IMR-90 (cell line): Measurements from ENCODE around the gene APMAP. TPM values are rescaled to one million over a fixed set of nuclear protein-coding genes. Genes with fewer than 3 reads are reported as not detected.

Experiments
- ATAC-seq: fragments of 200-7000 bp; cut with Tn5 transposase; 2 replicates; pipeline ENCODE4 v1.9.1; 2020; ENCODE audit warnings: low read depth, mild to moderate bottlenecking, moderate library complexity
- BruUV-seq: library from RNA; stranded (reverse); fragments of 400-500 nt; replicated peaks from 2 replicates; lab custom pipeline; 2021; lab: Mats Ljungman, UMichigan
- CTCF ChIA-PET: fragments of 300-600 bp; formaldehyde crosslinking; extraction: SDS; loops from one replicate; lab custom pipeline; 2021; ENCODE audit warnings: antibody characterized with exemption; lab: Yijun Ruan, JAX
- POLR2A ChIA-PET: fragments of 300-600 bp; sonication (Branson Sonifier 250); formaldehyde crosslinking; loops from one replicate; lab custom pipeline; 2022; ENCODE audit warnings: antibody characterized with exemption; ENCODE audit not compliant: unreplicated experiment; lab: Charles Lee
- DNase-seq: peaks from one replicate; pipeline ENCODE4 v3.0.0; 2013
- H2AFZ ChIP-seq: replicated peaks from 2 replicates; pipeline ENCODE3; 2013; ENCODE audit warnings: low read length, mild to moderate bottlenecking; ENCODE audit not compliant: poor library complexity
- H2AK5ac ChIP-seq: 2 replicates; pipeline ENCODE4 v1.6.1; 2013; ENCODE audit warnings: low read depth, low read length, inconsistent platforms
- H2AK9ac ChIP-seq: replicated peaks from 2 replicates; pipeline ENCODE3; 2013; ENCODE audit warnings: mild to moderate bottlenecking, low read depth, low read length, moderate library complexity; ENCODE audit not compliant: poor library complexity
- H2BK120ac ChIP-seq: 2 replicates; pipeline ENCODE4 v1.6.1; 2013; ENCODE audit warnings: low read depth, low read length, inconsistent platforms
- H2BK15ac ChIP-seq: 3 replicates; pipeline ENCODE4 v1.6.1; 2013; ENCODE audit warnings: low read depth, low read length, inconsistent platforms
- H2BK20ac ChIP-seq: 2 replicates; pipeline ENCODE4 v1.6.1; 2013; ENCODE audit warnings: low read depth, mild to moderate bottlenecking, inconsistent platforms, low read length, moderate library complexity
- H2BK5ac ChIP-seq: 2 replicates; pipeline ENCODE4 v1.6.1; 2013; ENCODE audit warnings: mild to moderate bottlenecking, low read depth, low read length, inconsistent platforms; ENCODE audit not compliant: poor library complexity, severe bottlenecking
- H3K14ac ChIP-seq: replicated peaks from 2 replicates; pipeline ENCODE4 v1.6.1; 2013; ENCODE audit warnings: low read depth, low read length, inconsistent platforms
- H3K18ac ChIP-seq: 2 replicates; pipeline ENCODE4 v1.6.1; 2013; ENCODE audit warnings: low read depth, low read length, control low read depth
- H3K23ac ChIP-seq: 2 replicates; pipeline ENCODE4 v1.6.1; 2013; ENCODE audit warnings: low read depth, low read length, inconsistent platforms
- H3K27ac ChIP-seq: 2 replicates; pipeline ENCODE4 v1.5.1; 2013; ENCODE audit warnings: mild to moderate bottlenecking, control low read depth, low read length; ENCODE audit not compliant: insufficient read depth
- H3K27me3 ChIP-seq: 2 replicates; pipeline ENCODE4 v1.6.1; 2013; ENCODE audit warnings: low read length; ENCODE audit not compliant: control insufficient read depth, insufficient read depth
- H3K36me3 ChIP-seq: 2 replicates; pipeline ENCODE4 v1.6.1; 2013; ENCODE audit warnings: low read length, mixed read lengths; ENCODE audit not compliant: control insufficient read depth, insufficient read depth
- H3K4ac ChIP-seq: 2 replicates; pipeline ENCODE4 v1.6.1; 2013; ENCODE audit warnings: low read depth, low read length, inconsistent platforms
- H3K4me1 ChIP-seq: 2 replicates; pipeline ENCODE4 v1.6.1; 2013; ENCODE audit warnings: low read length, mixed read lengths; ENCODE audit not compliant: control insufficient read depth, insufficient read depth
- H3K4me2 ChIP-seq: 2 replicates; pipeline ENCODE4 v1.6.1; 2013; ENCODE audit warnings: low read depth, mild to moderate bottlenecking, control low read depth, low read length, moderate library complexity
- H3K4me3 ChIP-seq: 2 replicates; pipeline ENCODE4 v1.5.1; 2013; ENCODE audit warnings: low read depth, mild to moderate bottlenecking, control low read depth, low read length, moderate library complexity; ENCODE audit not compliant: insufficient read depth
- H3K56ac ChIP-seq: 2 replicates; pipeline ENCODE4 v1.6.1; 2013; ENCODE audit warnings: low read length, inconsistent platforms; ENCODE audit not compliant: insufficient read depth; ENCODE audit errors: extremely low read depth
- H3K79me1 ChIP-seq, 2 experiments: 2 replicates each; pipeline ENCODE4 v1.6.1; 2013; ENCODE audit warnings: low read length in 2 of 2, inconsistent platforms in 1 of 2, low read depth in 1 of 2
- H3K9ac ChIP-seq: 2 replicates; pipeline ENCODE4 v1.6.1; 2013; ENCODE audit warnings: low read depth, low read length, control low read depth
- H3K9me1 ChIP-seq: 2 replicates; pipeline ENCODE4 v1.6.1; 2013; ENCODE audit warnings: low read length, inconsistent platforms; ENCODE audit not compliant: insufficient read depth
- H3K9me3 ChIP-seq: 2 replicates; pipeline ENCODE4 v1.6.1; 2013; ENCODE audit warnings: low read length; ENCODE audit not compliant: control insufficient read depth, insufficient read depth
- H4K20me1 ChIP-seq: 2 replicates; pipeline ENCODE4 v1.6.1; 2013; ENCODE audit warnings: low read length, inconsistent platforms; ENCODE audit not compliant: insufficient read depth
- H4K5ac ChIP-seq: 2 replicates; pipeline ENCODE4 v1.6.1; 2013; ENCODE audit warnings: mild to moderate bottlenecking, low read depth, low read length, control low read depth
- H4K8ac ChIP-seq, 2 experiments: 2 replicates each; pipeline ENCODE4 v1.6.1; 2013; ENCODE audit warnings: low read depth in 2 of 2, low read length in 2 of 2, control low read depth in 1 of 2, inconsistent platforms in 1 of 2
- H4K91ac ChIP-seq: 2 replicates; pipeline ENCODE4 v1.6.1; 2013; ENCODE audit warnings: low read depth, low read length, inconsistent platforms; ENCODE audit not compliant: insufficient read depth
- CHD1 ChIP-seq: IDR thresholded peaks from 2 replicates; pipeline ENCODE4 v1.6.1; 2012; ENCODE audit warnings: low read depth, low read length, improper control_type of control experiment
- ELK1 ChIP-seq: fragments of 150-350 bp; IDR thresholded peaks from 2 replicates; pipeline ENCODE4 v1.6.1; 2016; ENCODE audit warnings: low read depth, mild to moderate bottlenecking, low read length, moderate library complexity, borderline replicate concordance
- FOS ChIP-seq: fragments of 150-350 bp; IDR thresholded peaks from 2 replicates; pipeline ENCODE4 v1.6.1; 2016; ENCODE audit warnings: low read depth, low read length
- MAZ ChIP-seq: IDR thresholded peaks from 2 replicates; pipeline ENCODE4 v1.6.1; 2012; ENCODE audit warnings: low read depth, mild to moderate bottlenecking, low read length, improper control_type of control experiment, moderate library complexity, borderline replicate concordance
- MXI1 ChIP-seq: IDR thresholded peaks from 2 replicates; pipeline ENCODE4 v1.6.1; 2012; ENCODE audit warnings: low read depth, mild to moderate bottlenecking, low read length, moderate library complexity, borderline replicate concordance
- RAD21 ChIP-seq: IDR thresholded peaks from 2 replicates; pipeline ENCODE4 v1.6.1; 2012; ENCODE audit warnings: low read length, improper control_type of control experiment
- RCOR1 ChIP-seq: IDR thresholded peaks from 2 replicates; pipeline ENCODE4 v1.6.1; 2012; ENCODE audit warnings: mild to moderate bottlenecking, low read length, improper control_type of control experiment; ENCODE audit not compliant: insufficient replicate concordance
- RFX5 ChIP-seq: IDR thresholded peaks from 2 replicates; pipeline ENCODE4 v1.8.0; 2012; ENCODE audit warnings: low read depth, mild to moderate bottlenecking, low read length, moderate library complexity
- SMC3 ChIP-seq: fragments of 150-350 bp; IDR thresholded peaks from 2 replicates; pipeline ENCODE4 v1.6.1; 2016; ENCODE audit warnings: low read depth, mild to moderate bottlenecking, antibody characterized with exemption, low read length, moderate library complexity
- WGBS, 2 experiments: methylation state at CpG; one replicate each; pipeline versions ENCODE4 v1.1.5 to v1.1.7; 2013; ENCODE audit warnings: missing lambda C conversion rate in 2 of 2; ENCODE audit not compliant: insufficient read length in 1 of 2; ENCODE audit errors: extremely low coverage in 2 of 2; 5-methylcytosine and 5-hydroxymethylcytosine counted together
- dilution Hi-C: fragments of 300-500 bp; cut with HindIII; formaldehyde crosslinking; loops from one replicate; pipeline ENCODE4 v1.14.3; 2018; ENCODE audit warnings: low sequenced_read_pairs; ENCODE audit not compliant: unreplicated experiment
- in situ Hi-C: fragments of 300-500 bp; cut with MboI; formaldehyde crosslinking; loops from 3 replicates; pipeline ENCODE4 v1.14.3; 2019; ENCODE audit warnings: low sequenced_read_pairs, inconsistent platforms, mixed read lengths
- intact Hi-C: fragments of 100-400 bp; cut with micrococcal nuclease; formaldehyde crosslinking; loops from 2 replicates; pipeline ENCODE4 v1.10.0; 2022
- polyA plus RNA-seq, 3 experiments: library from polyadenylated mRNA; depleted of rRNA; stranded (reverse); fragments of >200 nt; gene quantifications; 2 replicates each; pipeline ENCODE4 v1.2.3, GENCODE V29; 2012; ENCODE audit warnings: low replicate concordance in 1 of 3
- total RNA-seq: library from RNA; depleted of rRNA; stranded (reverse); fragments of >200 nt; gene quantifications from 2 replicates; pipeline ENCODE4 v1.2.3, GENCODE V29; 2012

Gene APMAP
- total and polyA plus RNA-seq, 2 of the 4 experiments (the other 2 are of a cell fraction), result 67.2 to 88.8 TPM

- H2AK9ac ChIP-seq, result peak overlapping the region; percentile 65
- dilution Hi-C loops, result no loop called here
- intact Hi-C loops, result no loop called here
- H4K91ac ChIP-seq, result no peak overlapping the region
- no peaks in the 10 kb centered on the region; the same call in 1 of the 2 replicates for H3K9me1 ChIP-seq
- no peak overlapping the region for H3K4me2 ChIP-seq
- no peak overlapping the region for H3K4ac ChIP-seq
- BruUV-seq, result no TSS peak
- H3K4me3 ChIP-seq, result no peak overlapping the region
- no peak overlapping the region for H3K18ac ChIP-seq
- no peaks in the 10 kb centered on the region for H3K27me3 ChIP-seq
- H2AK5ac ChIP-seq, result no peak overlapping the region
- no peak overlapping the region for H2BK20ac ChIP-seq
- no peak overlapping the region for H3K27ac ChIP-seq
- CTCF ChIA-PET, result no interaction called here
- H3K4me1 ChIP-seq, result no peaks in the 10 kb centered on the region
- H3K23ac ChIP-seq, result no peak overlapping the region
- WGBS, 2 experiments, result 86% methylated on average over 1 of the region's 7 CpGs; no CpG with 5 or more reads in 1 of the 2 experiments
- no peak overlapping the region for H3K14ac ChIP-seq
- H2BK5ac ChIP-seq, result no peak overlapping the region
- H2AFZ ChIP-seq, result no peak overlapping the region
- H3K79me1 ChIP-seq, result no peaks in the 10 kb centered on the region
- H2BK15ac ChIP-seq, result no peak overlapping the region
- no peak for ATAC-seq
- no peak overlapping the region for H2BK120ac ChIP-seq
- no peaks in the 10 kb centered on the region for H3K9me3 ChIP-seq
- no peak overlapping the region for H3K56ac ChIP-seq
- TF ChIP-seq ELK1 (no peak), MXI1 (no peak), FOS (no peak), MAZ (no peak), RFX5 (no peak), RAD21 (no peak), SMC3 (no peak), CHD1 (no peak), RCOR1 (no peak)
- DNase-seq, result no peak
- in situ Hi-C loops, result no loop called here
- H3K36me3 ChIP-seq, result no peaks in the 10 kb centered on the region
- POLR2A ChIA-PET, result no interaction called here
- H4K5ac ChIP-seq, result no peak overlapping the region
- H3K9ac ChIP-seq, result no peak overlapping the region
- H4K20me1 ChIP-seq, result no peaks in the 10 kb centered on the region
- H4K8ac ChIP-seq, result no peak overlapping the region
Measured at GRCh38 chr20:24936526-24937407, 55.8 kb downstream of the APMAP start.
